T-cell (primary cell): ENCODE results near the gene ANXA6. TPM values are rescaled to one million over a fixed set of nuclear protein-coding genes. Genes with fewer than 3 reads are reported as not detected.

Experiments
- ATAC-seq, 4 experiments: fragments of 200-7000 bp in 3 of 4; fragments of 150-1000 bp in 1 of 4; cut with Tn5 transposase; replicated peaks in 1 of 4; 1 replicate in 3 of 4; 2 replicates in 1 of 4; pipeline ENCODE4 v1.10.0; 2021; ENCODE audit warnings: moderate library complexity in 3 of 4, mild to moderate bottlenecking in 2 of 4, moderate number of reproducible peaks in 1 of 4
- CTCF ChIA-PET, 2 donors: fragments of 300-600 bp; sonication (Branson Sonifier 250); formaldehyde crosslinking; loops; one replicate each; lab custom pipeline; 2022; ENCODE audit warnings: antibody characterized with exemption in 2 of 2; lab: Charles Lee
- POLR2A ChIA-PET, 2 donors: fragments of 300-600 bp; sonication (Branson Sonifier 250); formaldehyde crosslinking; loops; one replicate each; lab custom pipeline; 2022; ENCODE audit warnings: antibody characterized with exemption in 2 of 2; lab: Charles Lee
- DNase-seq, 35 experiments: peaks; one replicate each; pipeline versions ENCODE4 v3.0.0 to v3.0.0-alpha.2; 2013 to 2023
- H3K27ac ChIP-seq: one replicate; pipeline ENCODE4 v1.5.1; 2013; ENCODE audit warnings: low read length
- H3K27me3 ChIP-seq, 2 experiments: replicated peaks in 1 of 2; 1 replicate in 1 of 2; 2 replicates in 1 of 2; pipeline versions ENCODE4 v1.6.1 to v1.7.0; 2013; ENCODE audit warnings: low read length in 1 of 2, mixed read lengths in 1 of 2; ENCODE audit not compliant: control insufficient read depth in 2 of 2, insufficient read depth in 2 of 2; ENCODE audit errors: extremely low read depth in 1 of 2
- H3K36me3 ChIP-seq, 2 donors: 1 replicate in 1 of 2; 2 replicates in 1 of 2; pipeline versions ENCODE4 v1.6.1 to v1.7.0; 2013; ENCODE audit warnings: low read length in 1 of 2; ENCODE audit not compliant: control insufficient read depth in 2 of 2, insufficient read depth in 1 of 2; ENCODE audit errors: extremely low read depth in 1 of 2
- H3K4me1 ChIP-seq, 2 experiments: 1 replicate in 1 of 2; 2 replicates in 1 of 2; pipeline versions ENCODE4 v1.6.1 to v1.7.0; 2013; ENCODE audit warnings: low read length in 2 of 2, mixed read lengths in 1 of 2; ENCODE audit not compliant: insufficient read depth in 2 of 2, control insufficient read depth in 1 of 2; ENCODE audit errors: extremely low read depth in 1 of 2
- H3K4me3 ChIP-seq, 2 donors: 1 replicate in 1 of 2; 2 replicates in 1 of 2; pipeline versions ENCODE4 v1.5.1 to v1.7.0; 2013; ENCODE audit warnings: mild to moderate bottlenecking in 2 of 2, low read length in 1 of 2, moderate library complexity in 1 of 2; ENCODE audit not compliant: control insufficient read depth in 1 of 2; ENCODE audit errors: extremely low read depth in 1 of 2
- H3K9me3 ChIP-seq: 2 replicates; pipeline ENCODE4 v1.7.0; 2013
- H3K27ac Mint-ChIP-seq, 2 donors: one replicate each; pipeline ENCODE4 v1.8.0; 2020 to 2021; ENCODE audit warnings: mild to moderate bottlenecking in 2 of 2, mixed read lengths in 2 of 2
- H3K27me3 Mint-ChIP-seq, 2 donors: one replicate each; pipeline ENCODE4 v1.8.0; 2021 to 2022; ENCODE audit warnings: mixed read lengths in 2 of 2
- H3K36me3 Mint-ChIP-seq: one replicate; pipeline ENCODE4 v1.8.0; 2021; ENCODE audit warnings: mixed read lengths
- H3K4me1 Mint-ChIP-seq, 3 donors: one replicate each; pipeline ENCODE4 v1.8.0; 2020 to 2022; ENCODE audit warnings: mixed read lengths in 3 of 3, mild to moderate bottlenecking in 1 of 3
- H3K4me3 Mint-ChIP-seq, 3 donors: one replicate each; pipeline ENCODE4 v1.8.0; 2020 to 2022; ENCODE audit warnings: mild to moderate bottlenecking in 3 of 3, mixed read lengths in 3 of 3, moderate library complexity in 3 of 3
- H3K9me3 Mint-ChIP-seq, 3 donors: one replicate each; pipeline ENCODE4 v1.8.0; 2020 to 2022; ENCODE audit warnings: mixed read lengths in 3 of 3
- WGBS: methylation state at CpG from one replicate; pipeline ENCODE4 v1.1.5; 2013; ENCODE audit warnings: missing lambda C conversion rate; ENCODE audit not compliant: insufficient coverage; 5-methylcytosine and 5-hydroxymethylcytosine counted together
- total RNA-seq, 35 experiments: library from RNA in 6 of 35; stranded (reverse) in 6 of 35; fragments of 120-200 nt in 1 of 35; gene quantifications; one replicate each; pipeline versions ENCODE4 v1.2.1 to v1.2.4 and lab custom pipeline; 2013 to 2026

ANXA6 gene
- total RNA-seq, 5 donors from 2014 or later (not counting 1 experiment from before 2014, with no cell fraction given) = 266 to 395 (median 345) TPM

- peaks cover 66 to 78% (median 77%) of the 10 kb centered on the region in 3 donors for H3K4me1 Mint-ChIP-seq
- WGBS = 97% methylated on average over 5 of the region's 8 CpGs
- H3K36me3 ChIP-seq = peaks cover under 1 to 12% of the 10 kb centered on the region in 2 donors
- ChIA-PET POLR2A (no interaction called here), CTCF (interaction anchor here in 1 of 2 donors (2.0 kb wide), 1 partner anchor 13 kb away, joined by 7 read pairs; the partner anchor contains the start of gene TNIP1)
- no peaks in the 10 kb centered on the region for H3K9me3 ChIP-seq
- ATAC-seq (no peak), DNase-seq (peak in 1 of 35 experiments; percentile 19)
- no peaks in the 10 kb centered on the region for H3K27me3 Mint-ChIP-seq
- H3K27me3 ChIP-seq = no peaks in the 10 kb centered on the region
- no peak overlapping the region for H3K4me3 ChIP-seq
- peaks cover 13 to 70% of the 10 kb centered on the region in 2 experiments for H3K4me1 ChIP-seq
- peak overlapping the region; percentile 63 for H3K27ac ChIP-seq
- H3K27ac Mint-ChIP-seq = peak overlapping the region; percentile 90 to 91
- peak overlapping the region in 2 of 3 donors; percentile 29 to 61 for H3K4me3 Mint-ChIP-seq
- H3K9me3 Mint-ChIP-seq = no peaks in the 10 kb centered on the region
- no peaks in the 10 kb centered on the region for H3K36me3 Mint-ChIP-seq
Observed at GRCh38 chr5:151094852-151095245, 62.7 kb downstream of the ANXA6 start.

GRCh38 chr5:151094030-151094851 lies 63.3 kb downstream of the ANXA6 start:
- Mint-ChIP-seq H3K27me3 (no peaks in the 10 kb centered on the region), H3K27ac (peak overlapping the region; percentile 90 to 91), H3K4me3 (peak overlapping the region; percentile 39 to 67 (median 61)), H3K9me3 (no peaks in the 10 kb centered on the region), H3K4me1 (peaks cover 61 to 72% (median 71%) of the 10 kb centered on the region in 3 donors), H3K36me3 (no peaks in the 10 kb centered on the region)
- WGBS = 10% methylated on average over 4 of the region's 12 CpGs
- ATAC-seq (peak; percentile 12 to 55 (median 42)), DNase-seq (peak in 30 of 35 experiments; percentile 19 to 75 (median 48))
- ChIA-PET CTCF (interaction anchor here in 1 of 2 donors (2.0 kb wide), 1 partner anchor 13 kb away, joined by 7 read pairs; the partner anchor contains the start of gene TNIP1), POLR2A (no interaction called here)
- Histone ChIP-seq H3K27ac (peak overlapping the region; percentile 63), H3K9me3 (no peaks in the 10 kb centered on the region), H3K27me3 (no peaks in the 10 kb centered on the region), H3K4me3 (peak overlapping the region in 1 of 2 donors; percentile 7), H3K36me3 (peaks cover 0 to 8% of the 10 kb centered on the region in 2 donors), H3K4me1 (peaks cover 13 to 65% of the 10 kb centered on the region in 2 experiments)

- Mint-ChIP-seq H3K36me3 (no peaks in the 10 kb centered on the region), H3K27me3 (no peaks in the 10 kb centered on the region), H3K27ac (peak overlapping the region; percentile 90 to 91), H3K9me3 (no peaks in the 10 kb centered on the region), H3K4me1 (peaks cover 53 to 65% (median 64%) of the 10 kb centered on the region in 3 donors), H3K4me3 (peak overlapping the region; percentile 39 to 67 (median 61))
- Histone ChIP-seq H3K4me3 (peak overlapping the region in 1 of 2 donors; percentile 7), H3K4me1 (peaks cover 13 to 57% of the 10 kb centered on the region in 2 experiments), H3K27me3 (no peaks in the 10 kb centered on the region), H3K36me3 (peaks cover 0 to 5% of the 10 kb centered on the region in 2 donors), H3K9me3 (no peaks in the 10 kb centered on the region), H3K27ac (peak overlapping the region; percentile 63)
- 57% methylated on average over 1 of the region's 2 CpGs for WGBS
- ChIA-PET POLR2A (interaction anchor here in 1 of 2 donors (0.7 kb wide), 1 partner anchor 10 kb away, joined by 3 read pairs; no protein-coding TSS in a partner anchor), CTCF (interaction anchor here (0.5 to 2.0 kb wide), 6 partner anchors 12 to 71 kb away, joined by 3 to 7 read pairs (median 3); partner anchors contain the start of gene TNIP1 (in 1 of the 2))
- DNase-seq = peak in 1 of 35 experiments; percentile 55
- peak in 3 of 4 experiments; percentile 21 to 31 (median 21) for ATAC-seq
Observed at GRCh38 chr5:151093476-151093889, 64.1 kb downstream of the ANXA6 start.

- CTCF ChIA-PET = interaction anchor here (0.5 to 2.0 kb wide), 7 partner anchors 11 to 71 kb away, joined by 3 to 7 read pairs (median 3); partner anchors contain the start of gene TNIP1 (in 1 of the 2)
- no peak for ATAC-seq
- no CpG with 5 or more reads among the region's 2 CpGs for whole genome bisulfite sequencing
- Mint-ChIP-seq H3K4me1 (peaks cover 49 to 58% (median 58%) of the 10 kb centered on the region in 3 donors), H3K27me3 (no peaks in the 10 kb centered on the region), H3K9me3 (no peaks in the 10 kb centered on the region), H3K27ac (peak overlapping the region in 1 of 2 donors; percentile 2), H3K4me3 (no peak overlapping the region), H3K36me3 (no peaks in the 10 kb centered on the region)
- peaks cover 0 to 5% of the 10 kb centered on the region in 2 donors for H3K36me3 ChIP-seq
- H3K27ac ChIP-seq = no peak overlapping the region
- peaks cover 13 to 51% of the 10 kb centered on the region in 2 experiments for H3K4me1 ChIP-seq
- H3K9me3 ChIP-seq = no peaks in the 10 kb centered on the region
- POLR2A ChIA-PET = no interaction called here
- H3K27me3 ChIP-seq = no peaks in the 10 kb centered on the region
- H3K4me3 ChIP-seq = no peak overlapping the region
- no peak for DNase-seq
Observed at GRCh38 chr5:151092762-151093161, 64.8 kb downstream of the ANXA6 start.

GRCh38 chr5:151089726-151090125 lies 67.9 kb downstream of the ANXA6 start:
- Histone ChIP-seq H3K27me3 (no peaks in the 10 kb centered on the region), H3K27ac (no peak overlapping the region), H3K4me1 (peaks cover 24 to 53% of the 10 kb centered on the region in 2 experiments), H3K9me3 (no peaks in the 10 kb centered on the region), H3K36me3 (no peaks in the 10 kb centered on the region), H3K4me3 (no peak overlapping the region)
- DNase-seq (no peak), ATAC-seq (no peak)
- no CpG with 5 or more reads among the region's 2 CpGs for WGBS
- ChIA-PET POLR2A (no interaction called here), CTCF (interaction anchor here (0.6 to 1.2 kb wide), 4 partner anchors 25 to 930 kb away, joined by 3 to 6 read pairs (median 4); no protein-coding TSS in a partner anchor)
- Mint-ChIP-seq H3K4me3 (no peak overlapping the region), H3K36me3 (no peaks in the 10 kb centered on the region), H3K27me3 (no peaks in the 10 kb centered on the region), H3K9me3 (no peaks in the 10 kb centered on the region), H3K4me1 (peaks cover 52 to 59% (median 52%) of the 10 kb centered on the region in 3 donors), H3K27ac (no peak overlapping the region)

GRCh38 chr5:151088986-151089385 lies 68.6 kb downstream of the ANXA6 start:
- DNase-seq (no peak), ATAC-seq (no peak)
- ChIA-PET POLR2A (no interaction called here), CTCF (interaction anchor here in 1 of 2 donors (0.6 to 1.2 kb wide), 2 partner anchors 26 to 53 kb away, joined by 3 to 6 read pairs; no protein-coding TSS in a partner anchor)
- Mint-ChIP-seq H3K4me3 (no peak overlapping the region), H3K4me1 (peaks cover 49 to 57% (median 52%) of the 10 kb centered on the region in 3 donors), H3K27ac (no peak overlapping the region), H3K27me3 (no peaks in the 10 kb centered on the region), H3K36me3 (no peaks in the 10 kb centered on the region), H3K9me3 (no peaks in the 10 kb centered on the region)
- 100% methylated on average over 1 of the region's 4 CpGs for WGBS
- no peaks in the 10 kb centered on the region for H3K9me3 ChIP-seq
- no peaks in the 10 kb centered on the region for H3K27me3 ChIP-seq
- peaks cover 21 to 51% of the 10 kb centered on the region in 2 experiments for H3K4me1 ChIP-seq
- no peaks in the 10 kb centered on the region for H3K36me3 ChIP-seq
- H3K27ac ChIP-seq = no peak overlapping the region
- no peak overlapping the region for H3K4me3 ChIP-seq
